GOT3 (cell line): Measurements from ENCODE around the gene BIK.
"Not testable (repeated sequence)": the region's sequence is repeated elsewhere in the genome, so short reads cannot be mapped to it uniquely, and the experiment has no call there.

Experiments
- DNase-seq: peaks from one replicate; lab custom pipeline; 2025; ENCODE audit warnings: mixed read lengths; lab: John Stamatoyannopoulos, UW

The BIK gene

GRCh38 chr22:43110444-43110926 is at the start of gene BIK:
BIK (plus strand) TSS chr22:43110750; CDS start chr22:43124023, 13,273 bp downstream.
- DNase-seq = no peak

- no peak for DNase-seq
Observed at GRCh38 chr22:43066134-43066533, 44.4 kb upstream of the BIK start.

GRCh38 chr22:43066844-43067385 is 43.6 kb upstream of the BIK start:
- DNase-seq = no peak

GRCh38 chr22:43077121-43077877 is 33.3 kb upstream of the BIK start:
- DNase-seq = no peak

- DNase-seq = no peak
Observed at GRCh38 chr22:43078522-43078921, 32.0 kb upstream of the BIK start.

GRCh38 chr22:43079742-43080141 is 30.8 kb upstream of the BIK start:
- no peak for DNase-seq

GRCh38 chr22:43080616-43081015 is 29.9 kb upstream of the BIK start:
- DNase-seq = no peak

- DNase-seq = no peak
Observed at GRCh38 chr22:43081968-43082367, 28.6 kb upstream of the BIK start.

GRCh38 chr22:43085658-43086606 is 24.6 kb upstream of the BIK start:
- no peak for DNase-seq

GRCh38 chr22:43088627-43088983 is 21.9 kb upstream of the BIK start:
- DNase-seq = no peak

- peak; percentile 61 for DNase-seq
Observed at GRCh38 chr22:43088984-43089717, 21.4 kb upstream of the BIK start, which contains the start of gene TTLL1. TTLL1 (minus strand) TSS chr22:43089391; CDS start chr22:43075586, 13,805 bp downstream.

GRCh38 chr22:43090130-43090789 is 20.3 kb upstream of the BIK start:
- peak; percentile 31 for DNase-seq

- DNase-seq = no peak
Observed at GRCh38 chr22:43092085-43092484, 18.5 kb upstream of the BIK start.

GRCh38 chr22:43094085-43094484 is 16.5 kb upstream of the BIK start:
- DNase-seq = no peak

- DNase-seq = no peak
Observed at GRCh38 chr22:43094551-43094950, 16.0 kb upstream of the BIK start.

GRCh38 chr22:43096420-43096819 is 14.1 kb upstream of the BIK start:
- DNase-seq = no peak

- no peak for DNase-seq
Observed at GRCh38 chr22:43098356-43098755, 12.2 kb upstream of the BIK start.

GRCh38 chr22:43099095-43099494 is 11.5 kb upstream of the BIK start:
- DNase-seq = no peak

GRCh38 chr22:43100225-43100624 is 10.3 kb upstream of the BIK start:
- no peak for DNase-seq

- no peak for DNase-seq
Observed at GRCh38 chr22:43101306-43101705, 9.2 kb upstream of the BIK start.

- not testable (repeated sequence) for DNase-seq
Observed at GRCh38 chr22:43104056-43104625, 6.4 kb upstream of the BIK start.
